ENCODE data around the gene MAST2.
A peak's percentile ranks its signal among the peaks of the same experiment; 100 is the strongest.

MAST2 gene

GRCh38 chr1:46013581-46013980, 210.2 kb downstream of the MAST2 start:
- DNase-seq (ENCODE audit: low read depth in 1 of 2, low spot score in 1 of 2) = no peak

DNA sequence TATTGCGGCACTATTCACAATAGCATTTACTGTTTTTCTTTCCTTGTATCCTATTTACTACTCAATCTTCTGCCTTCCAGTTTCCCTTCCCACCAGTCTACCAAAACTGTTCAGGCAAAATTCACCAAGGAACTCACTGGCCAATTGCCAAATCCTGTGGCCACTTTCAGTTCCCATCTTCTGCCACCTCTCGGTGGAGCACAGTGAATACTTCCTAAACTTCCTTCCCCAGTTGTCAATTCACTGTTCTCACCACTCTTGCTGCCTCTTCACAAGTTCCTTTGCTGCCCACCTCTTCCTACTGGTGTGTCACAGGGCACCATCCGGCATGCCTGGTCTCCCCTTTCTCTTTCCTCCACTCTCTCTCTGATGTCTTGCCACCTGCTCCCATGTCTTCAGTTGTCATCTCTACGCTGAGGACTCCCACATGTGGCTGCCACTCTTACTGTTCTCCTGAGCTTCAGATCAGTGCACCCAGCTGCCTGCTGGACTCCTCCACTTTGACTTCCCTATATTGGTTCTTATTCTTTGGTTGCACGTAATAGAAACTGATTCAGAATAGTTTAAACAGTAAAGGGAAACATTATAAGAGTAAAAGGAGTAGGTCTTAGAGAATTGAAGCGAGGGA, 214.6 kb downstream of the MAST2 start:
- DNase-seq (ENCODE audit: low read depth in 1 of 2, low spot score in 1 of 2) = no peak

DNA sequence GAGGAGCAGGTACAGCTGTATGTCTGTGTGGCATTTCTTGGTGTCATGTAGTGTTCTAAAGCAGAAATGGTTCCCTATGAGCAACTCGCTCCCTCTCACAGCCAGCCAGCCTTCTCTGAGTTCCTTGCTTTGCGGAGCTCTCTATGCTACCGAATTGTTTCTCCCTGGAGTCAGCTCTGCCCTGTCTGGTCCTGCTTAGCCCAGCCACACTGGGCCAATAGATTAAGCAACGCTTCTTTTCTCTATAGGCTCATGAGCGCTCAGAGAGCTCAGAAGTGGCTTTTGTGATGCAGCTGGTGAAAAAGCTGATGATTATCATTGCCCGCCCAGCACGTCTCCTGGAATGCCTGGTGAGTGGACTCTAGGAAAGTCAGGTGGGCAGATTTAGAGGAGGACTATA, 215.9 kb downstream of the MAST2 start:
- no peak for DNase-seq (ENCODE audit: low read depth in 1 of 2, low spot score in 1 of 2)

DNA sequence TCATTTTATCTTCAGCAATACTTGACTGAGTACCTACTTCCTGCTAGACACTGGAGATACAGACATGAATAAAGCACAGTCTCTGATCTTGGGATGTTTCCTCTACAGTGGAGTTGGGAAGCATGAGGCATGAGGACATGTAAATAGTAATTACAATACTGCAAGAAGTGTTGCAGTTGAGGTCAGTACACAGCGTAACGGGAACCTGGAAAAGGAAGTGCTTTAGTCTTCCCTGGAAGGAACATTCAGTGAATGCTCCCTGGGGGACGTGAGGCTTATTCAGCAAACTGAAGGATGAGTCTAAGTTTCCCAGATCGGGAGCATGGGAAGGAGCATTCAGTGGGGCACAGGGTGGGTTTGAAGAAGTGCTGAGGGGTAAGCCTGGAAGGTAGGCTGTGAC, 216.6 kb downstream of the MAST2 start:
- DNase-seq (ENCODE audit: low read depth in 1 of 2, low spot score in 1 of 2) = no peak

DNA sequence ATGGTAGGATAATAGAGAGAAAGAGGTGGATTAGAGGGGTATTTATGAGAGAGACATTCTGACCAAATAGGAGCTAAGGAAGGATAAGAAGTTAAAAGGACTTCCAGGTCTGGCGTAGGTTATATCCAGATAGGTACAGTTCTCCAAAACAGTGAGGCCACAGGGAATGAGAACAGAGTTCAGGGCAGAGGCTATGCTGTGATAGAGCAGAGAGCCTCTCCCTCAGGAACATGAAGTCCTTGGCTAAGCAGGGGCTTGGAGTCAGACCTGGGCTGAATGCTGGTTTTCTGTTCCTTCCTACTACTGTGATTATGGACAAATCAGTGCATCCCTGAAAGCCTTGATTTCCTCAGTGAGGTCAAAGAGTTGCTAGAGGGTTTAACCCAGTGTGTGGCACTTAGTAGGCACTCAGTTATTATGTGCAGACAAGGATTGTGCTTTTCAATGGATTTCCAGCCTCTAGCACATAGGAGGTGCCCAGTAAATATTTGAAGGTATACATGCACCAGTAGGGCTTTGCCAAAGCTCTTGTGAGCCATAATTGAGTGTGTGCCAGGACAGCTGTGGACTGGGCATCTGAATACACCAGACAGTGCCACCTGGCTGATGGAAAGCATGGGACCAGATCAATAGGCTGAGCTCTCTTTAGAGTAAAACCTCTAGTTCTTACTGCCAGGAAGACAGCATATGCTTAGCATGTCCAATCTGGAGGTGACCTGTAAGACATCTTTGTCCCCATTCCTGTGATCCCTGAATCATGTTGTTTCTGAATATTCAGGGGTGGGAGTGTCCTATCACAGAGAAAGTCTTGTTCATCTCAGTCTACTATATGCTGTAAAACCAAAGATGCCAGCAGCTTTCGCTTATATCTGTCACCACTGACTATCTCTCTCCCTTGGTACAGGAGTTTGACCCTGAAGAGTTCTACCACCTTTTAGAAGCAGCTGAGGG, 217.9 kb downstream of the MAST2 start:
- no peak for DNase-seq (ENCODE audit: low read depth in 1 of 2, low spot score in 1 of 2)

GRCh38 chr1:46026531-46026930, 223.1 kb downstream of the MAST2 start:
- DNase-seq (ENCODE audit: low read depth in 1 of 2, low spot score in 1 of 2) = no peak

- no peak for DNase-seq (ENCODE audit: low read depth in 1 of 2, low spot score in 1 of 2)
These were observed 224.6 kb downstream of the MAST2 start for GRCh38 chr1:46027788-46028573.

DNA sequence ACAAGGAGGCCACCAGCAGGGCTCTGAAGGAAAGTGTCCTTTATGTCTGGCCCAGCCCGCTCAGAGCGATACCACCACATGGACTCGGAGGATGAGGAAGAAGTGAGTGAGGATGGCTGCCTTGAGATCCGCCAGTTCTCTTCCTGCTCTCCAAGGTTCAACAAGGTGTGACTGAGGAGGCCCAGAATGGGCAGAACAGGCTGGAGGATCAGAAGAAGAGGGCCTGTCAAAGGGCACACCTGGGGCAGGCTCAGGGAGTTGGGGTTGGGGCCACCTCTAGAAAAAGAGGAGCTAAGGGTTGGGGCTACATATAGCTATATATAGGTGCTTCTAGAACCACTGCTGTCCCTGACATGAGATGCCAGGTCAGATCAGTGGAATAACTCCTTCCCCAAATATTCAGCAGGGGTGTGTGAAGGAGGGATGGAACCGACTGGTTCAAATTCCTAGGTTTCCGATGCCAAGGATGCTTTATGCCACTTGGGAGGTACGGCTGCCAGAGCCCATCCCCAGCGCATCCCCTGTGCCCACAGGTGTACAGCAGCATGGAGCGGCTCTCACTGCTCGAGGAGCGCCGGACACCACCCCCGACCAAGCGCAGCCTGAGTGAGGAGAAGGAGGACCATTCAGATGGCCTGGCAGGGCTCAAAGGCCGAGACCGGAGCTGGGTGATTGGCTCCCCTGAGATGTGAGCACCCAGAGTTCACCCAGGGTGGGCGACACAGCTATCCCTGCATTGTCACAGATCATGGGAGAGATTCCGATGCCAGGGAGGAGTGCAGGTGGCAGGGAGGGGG, 226.9 kb downstream of the MAST2 start:
- DNase-seq (ENCODE audit: low read depth in 1 of 2, low spot score in 1 of 2) = no peak

DNA sequence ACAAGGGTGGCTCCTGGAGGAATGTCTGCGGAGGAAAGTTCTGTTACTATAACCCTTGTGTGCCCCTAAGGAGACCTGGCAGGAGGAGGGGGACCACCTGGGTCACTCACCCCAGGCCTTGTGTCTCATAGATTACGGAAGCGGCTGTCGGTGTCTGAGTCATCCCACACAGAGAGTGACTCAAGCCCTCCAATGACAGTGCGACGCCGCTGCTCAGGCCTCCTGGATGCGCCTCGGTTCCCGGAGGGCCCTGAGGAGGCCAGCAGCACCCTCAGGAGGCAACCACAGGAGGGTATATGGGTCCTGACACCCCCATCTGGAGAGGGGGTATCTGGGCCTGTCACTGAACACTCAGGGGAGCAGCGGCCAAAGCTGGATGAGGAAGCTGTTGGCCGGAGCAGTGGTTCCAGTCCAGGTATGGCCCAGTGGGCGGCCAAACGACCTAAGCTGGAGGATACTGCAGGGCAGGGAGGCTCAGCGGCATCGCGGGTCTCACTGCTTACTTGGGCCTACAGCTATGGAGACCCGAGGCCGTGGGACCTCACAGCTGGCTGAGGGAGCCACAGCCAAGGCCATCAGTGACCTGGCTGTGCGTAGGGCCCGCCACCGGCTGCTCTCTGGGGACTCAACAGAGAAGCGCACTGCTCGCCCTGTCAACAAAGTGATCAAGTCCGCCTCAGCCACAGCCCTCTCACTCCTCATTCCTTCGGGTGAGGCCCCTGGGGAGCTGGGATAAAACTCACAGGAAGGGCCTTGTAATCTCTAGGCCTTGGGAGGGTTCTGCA, 227.7 kb downstream of the MAST2 start:
- no peak for DNase-seq (ENCODE audit: low read depth in 1 of 2, low spot score in 1 of 2)

DNA sequence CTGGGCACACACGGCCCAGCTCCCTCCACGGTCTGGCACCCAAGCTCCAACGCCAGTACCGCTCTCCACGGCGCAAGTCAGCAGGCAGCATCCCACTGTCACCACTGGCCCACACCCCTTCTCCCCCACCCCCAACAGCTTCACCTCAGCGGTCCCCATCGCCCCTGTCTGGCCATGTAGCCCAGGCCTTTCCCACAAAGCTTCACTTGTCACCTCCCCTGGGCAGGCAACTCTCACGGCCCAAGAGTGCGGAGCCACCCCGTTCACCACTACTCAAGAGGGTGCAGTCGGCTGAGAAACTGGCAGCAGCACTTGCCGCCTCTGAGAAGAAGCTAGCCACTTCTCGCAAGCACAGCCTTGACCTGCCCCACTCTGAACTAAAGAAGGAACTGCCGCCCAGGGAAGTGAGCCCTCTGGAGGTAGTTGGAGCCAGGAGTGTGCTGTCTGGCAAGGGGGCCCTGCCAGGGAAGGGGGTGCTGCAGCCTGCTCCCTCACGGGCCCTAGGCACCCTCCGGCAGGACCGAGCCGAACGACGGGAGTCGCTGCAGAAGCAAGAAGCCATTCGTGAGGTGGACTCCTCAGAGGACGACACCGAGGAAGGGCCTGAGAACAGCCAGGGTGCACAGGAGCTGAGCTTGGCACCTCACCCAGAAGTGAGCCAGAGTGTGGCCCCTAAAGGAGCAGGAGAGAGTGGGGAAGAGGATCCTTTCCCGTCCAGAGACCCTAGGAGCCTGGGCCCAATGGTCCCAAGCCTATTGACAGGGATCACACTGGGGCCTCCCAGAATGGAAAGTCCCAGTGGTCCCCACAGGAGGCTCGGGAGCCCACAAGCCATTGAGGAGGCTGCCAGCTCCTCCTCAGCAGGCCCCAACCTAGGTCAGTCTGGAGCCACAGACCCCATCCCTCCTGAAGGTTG, 231.4 kb downstream of the MAST2 start:
- DNase-seq (ENCODE audit: low read depth in 1 of 2, low spot score in 1 of 2) = no peak

DNA sequence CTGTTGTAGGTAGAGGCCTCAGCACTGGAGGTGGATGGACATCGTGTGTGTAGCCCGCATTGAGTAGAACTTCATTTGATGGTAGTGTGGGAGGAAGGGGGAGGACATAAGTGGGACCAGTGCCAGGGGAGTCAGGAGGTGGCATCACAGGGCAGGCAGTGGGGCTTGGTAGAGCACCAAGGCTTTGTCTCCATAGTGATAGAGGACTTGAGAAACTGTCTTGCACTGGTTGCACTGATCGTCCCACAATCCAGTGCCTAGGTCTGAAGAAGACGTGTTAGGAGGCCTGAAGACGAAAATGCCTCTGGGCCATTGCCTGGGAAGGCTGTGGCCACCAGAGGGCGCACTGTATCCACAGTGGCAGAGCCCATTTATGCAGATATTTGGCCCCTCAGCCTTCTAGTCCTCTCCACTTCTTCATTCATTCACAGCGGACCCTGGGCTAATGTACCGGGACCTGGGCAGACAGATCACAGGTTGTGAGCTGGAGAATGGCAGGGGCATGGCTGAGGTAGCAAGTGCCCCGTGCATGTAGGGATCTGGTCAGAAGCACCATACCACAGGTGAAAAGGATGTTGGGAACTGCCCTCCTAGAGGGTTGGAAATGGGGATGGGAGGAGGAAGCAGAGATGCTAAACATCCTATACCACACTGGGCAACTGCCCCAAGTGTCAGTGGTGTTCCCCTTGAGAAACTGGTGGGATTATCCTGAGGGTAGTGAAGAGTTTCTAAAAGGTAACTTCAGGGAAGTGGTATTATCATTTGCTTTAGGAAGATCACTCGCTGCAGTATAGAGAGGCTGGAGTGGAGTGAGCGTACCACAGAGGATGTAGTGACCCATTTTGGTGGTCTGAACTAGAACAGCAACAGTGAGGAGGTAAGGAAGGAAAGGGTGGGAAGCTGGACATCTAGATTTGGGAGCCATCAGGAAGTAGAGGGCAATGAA, 233.8 kb downstream of the MAST2 start:
- peak; percentile 73 to 84 for DNase-seq (ENCODE audit: low read depth in 1 of 2, low spot score in 1 of 2)

GRCh38 chr1:46039571-46040052, 236.2 kb downstream of the MAST2 start:
- no peak for DNase-seq (ENCODE audit: low read depth in 1 of 2, low spot score in 1 of 2)

- DNase-seq (ENCODE audit: low read depth in 1 of 2, low spot score in 1 of 2) = no peak
These were observed 238.1 kb downstream of the MAST2 start for GRCh38 chr1:46041551-46041950.

GRCh38 chr1:46041974-46042373, 238.6 kb downstream of the MAST2 start:
- no peak for DNase-seq (ENCODE audit: low read depth in 1 of 2, low spot score in 1 of 2)

DNA sequence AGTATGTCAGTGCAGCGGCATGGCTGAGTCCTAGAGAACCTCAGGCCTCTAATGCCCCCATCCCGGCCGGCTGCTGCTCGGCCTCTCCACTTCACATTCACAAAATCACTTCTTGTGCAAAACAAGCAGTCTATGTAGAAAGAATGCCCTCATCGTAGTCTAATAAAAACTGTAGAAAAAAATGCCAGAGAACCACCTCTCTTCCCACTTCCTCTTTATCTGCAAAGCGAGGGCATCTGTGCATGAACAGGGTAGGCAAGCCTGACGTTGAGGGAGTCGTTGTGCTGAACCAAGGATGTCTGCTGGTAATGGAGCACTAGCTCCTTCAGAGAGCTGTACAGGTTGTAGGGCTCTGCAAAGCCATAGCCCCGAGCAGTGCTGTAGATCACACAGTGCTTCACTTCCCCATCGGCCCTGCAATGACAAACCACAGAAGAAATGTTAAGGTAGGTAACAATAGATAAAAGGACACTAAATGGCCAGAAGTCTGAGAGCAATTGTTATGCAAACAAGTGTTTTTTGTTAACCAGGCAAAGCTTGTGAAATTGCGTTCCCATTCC, 240.1 kb downstream of the MAST2 start:
- no peak for DNase-seq (ENCODE audit: low read depth in 1 of 2, low spot score in 1 of 2)

DNA sequence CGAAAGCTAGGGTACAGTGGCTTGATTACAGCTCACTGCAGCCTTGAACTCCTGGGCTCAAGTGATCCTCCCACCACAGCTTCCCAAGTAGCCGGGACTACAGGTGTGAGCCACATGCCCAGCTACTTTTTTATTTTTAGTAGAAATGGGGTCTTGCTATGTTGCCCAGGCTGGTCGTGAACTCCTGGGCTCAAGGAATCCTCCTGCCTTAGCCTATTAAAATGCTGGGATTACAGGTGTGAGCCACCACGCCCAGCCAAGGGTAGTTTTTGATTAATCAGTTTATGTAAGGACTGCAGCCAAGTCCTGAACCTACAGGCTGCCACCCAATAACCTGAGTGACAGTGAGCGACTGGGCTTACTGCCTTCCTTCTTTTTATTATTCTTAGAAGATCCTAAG, 240.7 kb downstream of the MAST2 start:
- no peak for DNase-seq (ENCODE audit: low read depth in 1 of 2, low spot score in 1 of 2)

DNA sequence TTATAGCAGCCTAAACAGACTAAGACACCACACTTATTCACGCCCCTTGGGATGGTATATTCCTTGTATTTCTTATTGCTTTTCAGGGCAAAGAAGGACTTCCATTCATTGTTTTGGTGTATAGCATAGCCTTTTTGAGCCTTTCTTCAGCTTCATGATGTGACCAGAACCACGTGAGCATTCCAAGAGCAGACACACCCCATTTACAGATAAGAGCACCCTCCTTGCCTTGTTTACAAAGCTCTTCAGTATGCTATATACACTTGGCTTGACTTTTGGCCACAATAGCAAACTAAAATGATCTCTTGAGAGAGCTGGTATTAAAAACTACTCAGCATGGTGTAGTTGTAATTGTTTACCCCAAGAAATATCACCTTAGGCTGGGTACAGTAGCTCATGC, 250.3 kb downstream of the MAST2 start:
- DNase-seq (ENCODE audit: low read depth in 1 of 2, low spot score in 1 of 2) = no peak

GRCh38 chr1:46056325-46056724, 252.9 kb downstream of the MAST2 start:
- DNase-seq (ENCODE audit: low read depth in 1 of 2, low spot score in 1 of 2) = no peak

Data from stimulated activated CD4-positive, alpha-beta T cell treated with anti-CD3 and anti-CD28 coated beads, Interleukin-15, amount 100 ng/mL, for 1 hour (primary cell).